HG03558 (cell line): ENCODE measurements around the gene ST6GALNAC3.
"Not testable (repeated sequence)": the region's sequence is repeated elsewhere in the genome, so short reads cannot be mapped to it uniquely, and the experiment has no call there.

Source experiments
- ATAC-seq: cut with Tn5 transposase; IDR thresholded peaks from one replicate; pipeline ENCODE4 v1.9.1; 2021; ENCODE audit warnings: moderate number of reproducible peaks; ENCODE audit not compliant: unreplicated experiment; ENCODE audit errors: extremely low read depth

ST6GALNAC3 gene

GRCh38 chr1:76302711-76303339, 228.3 kb downstream of the ST6GALNAC3 start:
- ATAC-seq: no peak

GRCh38 chr1:76303340-76303717, 228.8 kb downstream of the ST6GALNAC3 start:
- no peak for ATAC-seq

GRCh38 chr1:76313304-76313703, 238.8 kb downstream of the ST6GALNAC3 start:
- ATAC-seq: no peak

- no peak for ATAC-seq
These were observed 240.2 kb downstream of the ST6GALNAC3 start for GRCh38 chr1:76314730-76315129.

GRCh38 chr1:76317299-76317900, 242.9 kb downstream of the ST6GALNAC3 start:
- ATAC-seq: no peak

- ATAC-seq: no peak
These were observed 256.6 kb downstream of the ST6GALNAC3 start for GRCh38 chr1:76330991-76331603.

- ATAC-seq: no peak
These were observed 261.3 kb downstream of the ST6GALNAC3 start for GRCh38 chr1:76335882-76336281.

- ATAC-seq: no peak
These were observed 262.4 kb downstream of the ST6GALNAC3 start for GRCh38 chr1:76336931-76337371.

- no peak for ATAC-seq
These were observed 263.1 kb downstream of the ST6GALNAC3 start for GRCh38 chr1:76337542-76338219.

GRCh38 chr1:76340056-76340455, 265.5 kb downstream of the ST6GALNAC3 start:
- ATAC-seq: no peak

GRCh38 chr1:76341816-76342215, 267.3 kb downstream of the ST6GALNAC3 start:
- not testable (repeated sequence) for ATAC-seq

GRCh38 chr1:76343356-76343755, 268.8 kb downstream of the ST6GALNAC3 start:
- ATAC-seq: no peak

GRCh38 chr1:76351655-76352054, 277.1 kb downstream of the ST6GALNAC3 start:
- ATAC-seq: no peak

GRCh38 chr1:76352741-76353435, 278.3 kb downstream of the ST6GALNAC3 start:
- ATAC-seq: no peak

GRCh38 chr1:76354236-76354635, 279.7 kb downstream of the ST6GALNAC3 start:
- ATAC-seq: no peak

GRCh38 chr1:76366726-76367125, 292.2 kb downstream of the ST6GALNAC3 start:
- no peak for ATAC-seq

GRCh38 chr1:76371941-76372340, 297.4 kb downstream of the ST6GALNAC3 start:
- no peak for ATAC-seq

GRCh38 chr1:76374086-76374485, 299.5 kb downstream of the ST6GALNAC3 start:
- ATAC-seq: no peak

GRCh38 chr1:76377247-76377646, 302.7 kb downstream of the ST6GALNAC3 start:
- no peak for ATAC-seq

- ATAC-seq: no peak
These were observed 305.0 kb downstream of the ST6GALNAC3 start for GRCh38 chr1:76379506-76379905.
